SHP77 treated with DMSO at 0.1 percent for 48 hours (cell line): ENCODE measurements around the gene TRIP6.
"Not testable (repeated sequence)": the region's sequence is repeated elsewhere in the genome, so short reads cannot be mapped to it uniquely, and the experiment has no call there.

Source experiments
- DNase-seq: peaks from one replicate; lab custom pipeline; 2025; lab: John Stamatoyannopoulos, UW

Gene TRIP6

DNA sequence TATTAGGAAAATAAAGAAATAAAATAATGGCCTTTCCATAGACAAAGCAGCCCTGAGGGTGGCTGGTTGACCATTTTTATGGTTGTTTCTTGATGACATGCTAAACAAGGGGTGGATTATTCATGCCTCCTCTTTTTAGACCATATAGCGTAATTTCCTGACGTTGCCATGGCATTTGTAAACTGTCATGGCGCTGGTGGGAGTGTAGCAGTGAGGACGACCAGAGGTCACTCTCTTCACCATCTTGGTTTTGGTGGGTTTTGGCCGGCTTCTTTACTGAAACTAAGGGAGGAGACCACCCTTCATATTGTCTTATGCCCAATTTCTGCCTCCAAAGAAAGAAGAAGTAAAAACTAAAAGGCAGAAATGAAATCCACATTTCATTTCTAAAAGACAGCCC, 52.1 kb downstream of the TRIP6 start:
- not testable (repeated sequence) for DNase-seq

- not testable (repeated sequence) for DNase-seq
Observed at GRCh38 chr7:100919779-100920437, 52.7 kb downstream of the TRIP6 start.

GRCh38 chr7:100921039-100921438, 53.9 kb downstream of the TRIP6 start:
- DNase-seq: no peak
